ENCODE results near the gene ST8SIA5.

Gene ST8SIA5

GRCh38 chr18:46738491-46738890 is 18.4 kb downstream of the ST8SIA5 start:
- no peak for DNase-seq

- no peak for DNase-seq
Measured at GRCh38 chr18:46736736-46737135, 20.1 kb downstream of the ST8SIA5 start.

GRCh38 chr18:46736135-46736534 is 20.7 kb downstream of the ST8SIA5 start:
- no peak for DNase-seq

GRCh38 chr18:46734981-46735380 is 21.9 kb downstream of the ST8SIA5 start:
- no peak for DNase-seq

- no peak for DNase-seq
Measured at GRCh38 chr18:46733872-46734271, 23.0 kb downstream of the ST8SIA5 start.

GRCh38 chr18:46732801-46733200 is 24.1 kb downstream of the ST8SIA5 start:
- no peak for DNase-seq

- DNase-seq: no peak
Measured at GRCh38 chr18:46732201-46732600, 24.7 kb downstream of the ST8SIA5 start.

GRCh38 chr18:46731316-46731715 is 25.5 kb downstream of the ST8SIA5 start:
- no peak for DNase-seq

- no peak for DNase-seq
Measured at GRCh38 chr18:46728219-46728930, 28.5 kb downstream of the ST8SIA5 start.

GRCh38 chr18:46727177-46727576 is 29.7 kb downstream of the ST8SIA5 start:
- DNase-seq: no peak

GRCh38 chr18:46725310-46725709 is 31.5 kb downstream of the ST8SIA5 start:
- DNase-seq: no peak

- DNase-seq: no peak
Measured at GRCh38 chr18:46723856-46724415, 32.9 kb downstream of the ST8SIA5 start.

GRCh38 chr18:46722051-46722450 is 34.8 kb downstream of the ST8SIA5 start:
- no peak for DNase-seq

GRCh38 chr18:46721331-46721730 is 35.5 kb downstream of the ST8SIA5 start:
- DNase-seq: no peak

- no peak for DNase-seq
Measured at GRCh38 chr18:46720521-46720920, 36.3 kb downstream of the ST8SIA5 start.

GRCh38 chr18:46720092-46720491 is 36.8 kb downstream of the ST8SIA5 start:
- DNase-seq: no peak

- DNase-seq: no peak
Measured at GRCh38 chr18:46719388-46719787, 37.5 kb downstream of the ST8SIA5 start.

GRCh38 chr18:46718501-46719341 is 38.1 kb downstream of the ST8SIA5 start:
- DNase-seq: no peak

- DNase-seq: no peak
Measured at GRCh38 chr18:46716827-46717226, 40.0 kb downstream of the ST8SIA5 start.

GRCh38 chr18:46716336-46716735 is 40.5 kb downstream of the ST8SIA5 start:
- DNase-seq: no peak

- no peak for DNase-seq
Measured at GRCh38 chr18:46715062-46715461, 41.8 kb downstream of the ST8SIA5 start.

GRCh38 chr18:46712406-46712805 is 44.4 kb downstream of the ST8SIA5 start:
- DNase-seq: no peak

GRCh38 chr18:46711444-46711863 is 45.4 kb downstream of the ST8SIA5 start:
- DNase-seq: no peak

GRCh38 chr18:46706968-46707367 is 49.9 kb downstream of the ST8SIA5 start:
- no peak for DNase-seq

Data from NCI-H524 treated with DMSO at 0.1 percent for 48 hours (cell line).